MV-4-11 (cell line): ENCODE data around the gene SLX4.

Experiments
- DNase-seq: peaks from one replicate; lab custom pipeline; 2025; lab: John Stamatoyannopoulos, UW

SLX4 gene

GRCh38 chr16:3582276-3583165, 28.9 kb downstream of the SLX4 start:
- no peak for DNase-seq

- DNase-seq: no peak
Observed at GRCh38 chr16:3581392-3581791, 30.0 kb downstream of the SLX4 start.

- DNase-seq: no peak
Observed at GRCh38 chr16:3580686-3581085, 30.7 kb downstream of the SLX4 start.

DNA sequence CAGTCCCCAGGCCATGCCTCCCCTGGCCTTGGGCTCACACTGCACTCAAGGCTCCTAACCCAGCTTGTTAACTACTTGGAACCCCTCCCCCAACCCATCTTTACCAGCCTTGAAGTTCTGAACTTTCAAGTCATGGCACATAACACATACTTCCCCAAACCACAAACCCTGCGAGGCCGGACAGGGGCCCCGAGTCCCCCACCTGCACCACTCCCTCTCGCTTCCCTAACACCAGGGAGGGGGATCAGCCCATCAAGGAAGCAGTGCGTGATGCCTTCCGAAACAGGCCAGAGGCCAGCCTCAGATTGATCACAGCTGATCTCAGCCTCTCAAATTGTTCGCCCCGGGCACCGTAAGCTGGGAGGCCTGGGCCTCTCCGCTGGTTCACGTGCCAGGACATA, 31.2 kb downstream of the SLX4 start:
- DNase-seq: peak; percentile 82

- no peak for DNase-seq
Observed at GRCh38 chr16:3579776-3580175, 31.6 kb downstream of the SLX4 start.

DNA sequence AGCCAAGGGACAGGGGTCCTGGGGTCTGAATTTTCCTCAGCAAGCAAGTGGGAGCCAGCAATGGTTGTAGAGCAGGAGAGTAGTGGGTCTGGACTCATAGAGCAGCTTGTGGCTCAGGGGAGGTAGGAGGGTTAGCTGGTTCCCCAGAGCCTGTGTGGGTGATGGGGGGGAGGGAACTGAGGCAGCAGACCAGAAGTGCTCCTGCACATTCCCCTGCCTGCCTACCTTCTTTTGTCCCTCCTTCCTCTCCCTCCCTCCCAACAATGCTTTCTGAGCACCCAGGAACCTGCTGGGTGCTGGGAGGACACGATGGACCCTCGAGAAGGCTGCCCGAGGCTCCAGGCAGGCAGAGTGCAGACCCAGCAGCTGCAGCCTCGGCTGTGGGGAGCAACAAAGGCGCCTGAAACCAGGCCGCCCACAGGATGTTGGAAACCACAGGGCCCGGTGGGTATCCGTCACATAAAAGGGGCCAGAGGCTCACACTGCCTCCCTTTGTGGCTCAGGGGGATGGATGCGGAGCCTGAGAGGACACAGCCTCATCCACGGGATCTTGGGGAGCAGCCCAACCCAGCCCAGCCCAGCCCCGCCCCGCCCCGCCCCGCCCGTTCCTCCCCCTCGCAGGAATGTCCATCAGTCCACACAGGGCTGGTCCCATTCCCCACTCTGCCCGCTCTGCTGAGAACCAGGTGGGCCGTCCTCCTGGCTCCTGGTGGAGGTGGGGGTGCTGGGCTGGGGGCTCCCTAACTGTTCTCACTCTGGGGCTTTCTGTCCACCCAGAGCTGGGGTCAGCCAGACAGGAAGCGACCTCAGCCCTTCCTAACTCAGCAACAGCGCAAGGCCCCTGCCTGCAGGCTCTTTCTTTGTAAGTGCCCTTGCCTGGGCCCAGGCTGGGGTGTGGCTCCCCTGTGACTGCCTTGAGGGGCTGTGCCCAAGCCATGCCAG, 32.5 kb downstream of the SLX4 start:
- DNase-seq: peak; percentile 79

DNA sequence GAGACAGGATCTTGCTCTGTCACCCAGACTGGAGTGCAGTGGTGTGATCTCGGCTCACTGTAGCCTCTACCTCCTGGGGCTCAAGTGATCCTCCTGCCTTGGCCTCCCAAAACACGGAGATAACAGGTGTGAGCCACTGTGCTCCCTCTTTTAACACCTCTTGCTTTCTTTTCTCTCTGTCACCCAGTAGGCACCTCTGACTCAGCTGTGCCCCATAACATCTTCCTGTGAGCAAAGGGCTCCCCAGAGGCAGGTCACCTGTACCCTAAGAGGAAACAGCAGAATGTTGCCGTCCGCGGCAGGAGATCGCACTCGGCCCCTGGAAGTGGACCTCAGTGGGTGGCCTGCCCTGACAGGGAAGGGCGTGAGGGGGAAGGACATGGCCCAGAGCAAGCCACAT, 33.3 kb downstream of the SLX4 start:
- DNase-seq: no peak

DNA sequence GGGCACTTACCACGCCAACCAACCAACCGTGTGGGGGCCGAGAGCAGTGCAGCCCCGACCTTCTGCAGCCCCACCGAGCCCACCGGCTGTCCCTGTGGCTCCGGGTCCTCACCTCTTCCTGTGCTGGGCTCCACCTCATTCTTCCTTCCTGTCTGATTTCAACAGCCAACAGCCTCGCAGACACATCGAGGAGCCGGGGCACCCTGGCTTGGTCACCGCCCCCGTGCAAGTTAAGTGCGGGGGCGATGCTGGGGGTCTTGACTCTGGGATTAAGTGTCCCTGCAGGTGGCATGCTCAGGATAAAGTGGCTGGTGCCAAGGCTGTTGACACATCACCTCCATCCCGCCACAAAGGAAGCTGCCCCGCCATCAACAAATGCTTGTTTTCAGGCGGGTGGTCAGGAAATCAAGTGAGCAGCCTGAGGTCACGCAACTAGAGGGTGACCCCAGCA, 34.1 kb downstream of the SLX4 start, which contains the start of gene NLRC3:
NLRC3 (minus strand) TSS at position 102 of the 451 bp plus-strand sequence. CDS start 12,367 bp downstream, outside the sequence.
- peak; percentile 5 for DNase-seq

DNA sequence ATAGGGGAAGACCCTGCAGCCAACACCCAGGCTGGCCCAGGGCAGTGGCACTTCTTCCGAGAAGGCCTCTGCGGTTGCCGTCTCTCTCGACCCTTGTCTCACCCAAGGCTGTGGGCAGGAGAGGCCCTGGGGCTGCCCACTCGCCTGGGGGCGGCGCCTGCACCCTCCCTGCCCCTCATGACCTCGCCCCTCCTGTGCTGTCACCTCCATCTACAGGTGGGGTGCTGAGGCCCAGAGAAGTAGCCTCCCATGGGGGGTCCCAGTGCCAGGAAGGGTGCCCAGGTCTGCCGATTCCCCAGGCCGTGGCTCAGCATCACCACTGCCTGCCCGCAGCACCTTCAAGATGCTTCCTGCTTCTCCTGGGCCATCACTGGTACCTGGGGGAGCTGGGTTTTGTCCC, 35.2 kb downstream of the SLX4 start:
- DNase-seq: no peak

DNA sequence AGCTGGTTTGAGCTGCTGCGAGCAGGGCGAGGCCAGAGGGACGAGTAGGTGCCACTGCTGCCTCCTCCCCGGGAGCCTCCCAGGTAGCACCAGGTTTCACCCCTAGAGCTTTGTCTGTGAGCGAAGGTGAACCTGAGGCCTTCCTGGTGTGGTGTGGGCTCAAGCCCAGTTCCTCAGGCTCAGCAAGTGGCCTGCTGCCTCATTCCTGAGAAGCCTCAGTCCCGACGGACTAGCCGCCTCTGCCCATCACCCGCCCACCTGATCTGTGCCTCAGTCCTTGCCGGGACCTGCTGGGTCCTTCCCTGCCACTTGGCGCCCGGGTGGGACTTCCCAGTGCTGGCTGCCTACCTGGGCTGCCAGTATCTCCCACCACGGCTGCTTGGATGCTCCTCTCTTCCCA, 35.9 kb downstream of the SLX4 start:
- no peak for DNase-seq

GRCh38 chr16:3574195-3574594, 37.2 kb downstream of the SLX4 start:
- no peak for DNase-seq

GRCh38 chr16:3573146-3573815, 38.1 kb downstream of the SLX4 start:
- peak; percentile 3 for DNase-seq

- no peak for DNase-seq
Observed at GRCh38 chr16:3570420-3571062, 40.9 kb downstream of the SLX4 start.

GRCh38 chr16:3569851-3570250, 41.6 kb downstream of the SLX4 start:
- DNase-seq: no peak

DNA sequence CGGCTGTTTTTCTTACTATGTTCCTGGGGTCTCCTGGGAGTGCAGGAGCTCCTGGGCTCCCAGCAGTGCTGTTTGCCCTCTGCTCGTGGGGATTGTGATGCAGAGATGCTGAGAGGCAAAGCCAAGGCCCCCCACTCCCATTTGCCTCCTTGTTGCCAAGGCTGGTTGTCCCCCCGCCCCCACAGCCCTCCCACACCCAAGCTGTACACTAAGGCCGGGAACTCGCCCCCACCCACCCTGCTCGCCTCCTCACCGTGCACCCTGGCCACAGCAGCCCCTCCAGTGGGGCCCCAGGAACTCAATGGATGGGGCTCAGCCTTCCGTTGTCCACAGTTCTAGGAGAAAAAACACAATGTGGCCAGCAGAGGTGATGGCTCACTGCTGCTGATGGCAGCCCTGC, 44.4 kb downstream of the SLX4 start:
- no peak for DNase-seq

GRCh38 chr16:3564889-3565141, 46.6 kb downstream of the SLX4 start:
- no peak for DNase-seq

DNA sequence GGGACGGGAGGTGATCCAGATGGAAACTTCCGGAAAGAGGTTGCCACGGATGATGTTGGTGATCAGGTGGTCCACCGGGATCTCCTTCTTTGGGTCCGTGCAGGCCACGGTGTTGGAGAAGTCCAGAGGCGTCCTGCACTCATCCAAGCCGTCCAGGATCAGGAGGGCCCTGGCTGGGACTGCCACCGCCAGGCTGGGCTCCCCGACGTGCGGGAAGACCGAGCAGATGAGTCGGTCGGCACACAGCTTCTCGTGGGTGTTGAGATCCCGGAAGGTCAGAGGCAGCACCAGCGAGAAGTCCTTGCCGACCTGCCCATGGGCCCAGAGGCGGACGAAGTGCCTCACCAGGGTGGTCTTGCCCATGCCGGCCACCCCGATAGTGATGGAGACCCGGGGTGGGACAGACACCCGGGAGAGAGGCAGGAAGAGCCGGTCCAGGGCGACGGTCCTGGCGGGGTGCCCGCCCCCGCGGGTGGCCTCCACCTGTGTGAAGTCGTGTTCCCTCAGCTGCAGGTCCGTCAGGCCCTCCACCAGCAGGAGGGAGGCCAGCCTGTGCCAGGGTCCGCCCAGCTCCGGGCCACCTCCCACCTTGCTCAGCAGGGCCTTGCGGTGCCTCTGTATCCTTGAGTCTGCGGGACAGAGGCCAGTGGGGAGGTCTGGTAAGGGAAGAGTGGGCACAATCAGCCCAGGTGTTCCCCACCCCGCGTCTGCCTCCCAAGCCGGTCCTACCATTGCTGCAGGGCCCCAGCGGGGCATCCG, 47.1 kb downstream of the SLX4 start:
- DNase-seq: no peak

DNA sequence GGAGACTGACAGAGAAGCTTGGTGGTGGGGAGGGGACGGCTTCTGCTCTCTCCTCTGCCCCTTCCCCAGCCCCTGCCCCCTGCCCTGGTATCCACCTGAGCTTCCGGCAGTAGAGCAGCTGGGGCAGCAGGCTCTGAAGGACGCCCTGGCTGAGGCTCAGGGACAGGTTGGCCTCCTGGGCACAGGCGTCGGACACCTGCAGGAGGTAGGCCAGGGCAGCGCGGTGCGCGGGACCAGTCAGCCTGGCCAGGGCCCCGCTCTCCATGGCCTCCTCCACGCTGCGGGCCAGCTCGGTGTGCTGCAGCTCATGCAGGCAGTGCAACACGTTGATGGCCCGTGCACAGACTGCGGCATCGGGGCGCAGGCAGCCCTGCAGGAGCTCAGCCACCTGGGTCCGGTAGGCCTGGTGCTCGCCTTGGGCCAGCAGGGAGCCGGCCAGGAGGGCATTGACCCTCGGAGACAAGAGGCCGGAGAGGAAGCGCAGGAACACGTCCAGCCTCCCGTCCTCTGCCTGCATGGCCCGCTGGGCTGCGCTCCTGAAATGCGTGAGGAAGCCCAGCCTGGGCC, 48.4 kb downstream of the SLX4 start:
- DNase-seq: no peak

DNA sequence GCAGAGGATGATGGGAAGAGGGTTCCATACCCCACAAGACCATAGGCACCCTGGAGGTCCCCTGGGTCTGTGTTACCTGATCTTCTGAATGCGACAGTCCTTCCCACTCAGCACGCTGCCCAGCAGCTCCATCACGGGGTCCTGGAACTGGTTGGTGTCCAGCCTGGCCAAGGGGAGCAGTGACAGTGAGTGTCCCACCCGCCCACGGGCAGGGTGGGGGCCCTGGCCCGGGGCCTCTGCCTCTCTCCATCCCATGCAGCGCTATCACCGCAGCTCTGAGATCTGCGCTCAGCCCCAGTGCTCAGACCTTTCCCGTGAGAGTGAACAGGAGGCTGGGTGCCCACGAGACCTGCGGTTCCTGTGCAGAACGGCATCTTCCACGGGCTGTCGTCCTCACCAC, 49.8 kb downstream of the SLX4 start:
- DNase-seq: no peak

DNA sequence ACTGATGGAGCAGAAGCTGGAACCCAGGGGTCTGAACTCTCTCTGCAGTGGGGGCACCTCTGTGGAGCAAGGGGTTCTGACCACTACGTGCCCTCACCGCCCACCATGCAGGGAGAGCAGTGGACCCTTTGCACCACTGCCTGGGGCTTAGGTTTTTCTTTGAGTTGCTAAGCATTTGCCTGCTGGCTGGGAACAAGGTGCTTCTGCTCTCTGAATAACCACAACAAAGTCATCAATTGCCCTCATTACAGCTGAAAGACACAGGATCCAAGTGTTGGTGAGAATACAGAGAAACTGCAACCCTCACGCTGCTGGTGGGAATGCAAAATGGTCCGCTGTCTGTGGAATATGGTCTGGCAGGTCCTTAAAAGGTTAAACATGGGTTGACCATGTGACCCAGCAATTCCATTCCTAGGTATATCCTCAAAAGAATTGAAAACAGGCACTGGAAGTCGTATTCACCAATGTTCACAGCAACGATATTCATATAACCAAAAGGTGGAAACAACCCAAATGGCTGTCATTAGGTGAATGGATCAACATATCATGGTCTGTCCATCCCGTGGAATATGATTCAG, 57.0 kb downstream of the SLX4 start:
- no peak for DNase-seq
